PC-3 (cell line): ENCODE results near the gene PRKAR2B. TPM values are rescaled to one million over a fixed set of nuclear protein-coding genes. Genes with fewer than 3 reads are reported as not detected.

Experiments
- ATAC-seq: fragments of 200-7000 bp; cut with Tn5 transposase; 2 replicates; pipeline ENCODE4 v1.9.1; 2020; ENCODE audit warnings: mild to moderate bottlenecking, moderate library complexity
- BruUV-seq: library from RNA; stranded (reverse); fragments of 400-500 nt; replicated peaks from 2 replicates; lab custom pipeline; 2021; lab: Mats Ljungman, UMichigan
- CTCF ChIA-PET: fragments of 300-600 bp; sonication (Branson Sonifier 250); formaldehyde crosslinking; loops from one replicate; lab custom pipeline; 2022; ENCODE audit warnings: antibody characterized with exemption; lab: Charles Lee
- POLR2A ChIA-PET: fragments of 300-600 bp; sonication (Branson Sonifier 250); formaldehyde crosslinking; loops from one replicate; lab custom pipeline; 2022; ENCODE audit warnings: antibody characterized with exemption; ENCODE audit not compliant: unreplicated experiment; lab: Charles Lee
- DNase-seq: peaks from one replicate; pipeline ENCODE4 v3.0.0-alpha.2; 2015
- H2AFZ ChIP-seq: fragments of 300-600 bp; sonication (generic); 2 replicates; pipeline ENCODE4 v1.6.0; 2016; ENCODE audit warnings: antibody characterized with exemption, low read length
- H3F3A ChIP-seq: fragments of 300-600 bp; sonication (generic); one replicate; pipeline ENCODE4 v1.6.0; 2017; ENCODE audit warnings: antibody characterized with exemption, low read length, control low read depth, mild to moderate bottlenecking; ENCODE audit not compliant: unreplicated experiment
- H3K27ac ChIP-seq: fragments of 300-600 bp; sonication (generic); 2 replicates; pipeline ENCODE4 v1.5.1; 2016; ENCODE audit warnings: mild to moderate bottlenecking, low read length
- H3K27me3 ChIP-seq: fragments of 300-600 bp; sonication (generic); 2 replicates; pipeline ENCODE4 v1.6.1; 2016; ENCODE audit warnings: low read length, mixed read lengths
- H3K36me3 ChIP-seq: fragments of 300-600 bp; sonication (generic); 2 replicates; pipeline ENCODE4 v1.6.1; 2016; ENCODE audit warnings: low read depth, mixed run types, low read length, mixed read lengths
- H3K4me1 ChIP-seq: fragments of 300-600 bp; sonication (generic); 2 replicates; pipeline ENCODE4 v1.5.1; 2016; ENCODE audit warnings: low read length; ENCODE audit not compliant: insufficient read depth
- H3K4me2 ChIP-seq: fragments of 300-600 bp; sonication (generic); 2 replicates; pipeline ENCODE4 v1.6.0; 2016; ENCODE audit warnings: low read length
- H3K4me3 ChIP-seq: fragments of 300-600 bp; sonication (generic); 2 replicates; pipeline ENCODE4 v1.5.1; 2016; ENCODE audit warnings: mild to moderate bottlenecking, low read length, mixed read lengths
- H3K79me2 ChIP-seq: fragments of 300-600 bp; sonication (generic); 2 replicates; pipeline ENCODE4 v1.6.1; 2017; ENCODE audit warnings: low read length, mixed read lengths
- H3K9ac ChIP-seq: fragments of 300-600 bp; sonication (generic); 2 replicates; pipeline ENCODE4 v1.6.0; 2016; ENCODE audit warnings: mild to moderate bottlenecking, low read length
- H3K9me2 ChIP-seq: fragments of 300-600 bp; sonication (generic); replicated peaks from 2 replicates; pipeline ENCODE4 v1.6.1; 2016; ENCODE audit warnings: mixed run types, low read length, mixed read lengths
- H3K9me3 ChIP-seq: fragments of 300-600 bp; sonication (generic); 2 replicates; pipeline ENCODE4 v1.6.1; 2016; ENCODE audit warnings: low read length, mixed read lengths
- H4K20me1 ChIP-seq: fragments of 300-600 bp; sonication (generic); 2 replicates; pipeline ENCODE4 v1.6.1; 2016; ENCODE audit warnings: low read length, mixed read lengths
- CTCF ChIP-seq: fragments of 300-600 bp; sonication (generic); conservative IDR thresholded peaks from 2 replicates; pipeline ENCODE4 v1.5.1; 2017; ENCODE audit warnings: antibody characterized with exemption, low read depth, mild to moderate bottlenecking, low read length
- EZH2 ChIP-seq: fragments of 300-600 bp; sonication (generic); IDR thresholded peaks from one replicate; pipeline ENCODE4 v1.6.1; 2017; ENCODE audit warnings: antibody characterized with exemption, mild to moderate bottlenecking, low read length; ENCODE audit not compliant: unreplicated experiment
- EZH2phosphoT487 ChIP-seq: fragments of 300-600 bp; sonication (generic); IDR thresholded peaks from 2 replicates; pipeline ENCODE4 v1.6.1; 2018; ENCODE audit warnings: mild to moderate bottlenecking, antibody characterized with exemption, low read length, borderline replicate concordance
- intact Hi-C: fragments of 100-400 bp; cut with micrococcal nuclease; formaldehyde crosslinking; loops from 2 replicates; pipeline ENCODE4 v1.9.0; 2023
- total RNA-seq: library from RNA; depleted of rRNA; stranded (reverse); fragments of >200 nt; gene quantifications from 2 replicates; pipeline ENCODE4 v1.2.3, GENCODE V29; 2014

The PRKAR2B gene
- total RNA-seq, 1 experiment from 2014 or later, result 0.29 TPM

- Histone ChIP-seq H2AFZ (no peak overlapping the region), H3K36me3 (no peaks in the 10 kb centered on the region), H3K9ac (no peak overlapping the region), H4K20me1 (no peaks in the 10 kb centered on the region), H3F3A (no peaks in the 10 kb centered on the region), H3K79me2 (no peaks in the 10 kb centered on the region), H3K4me1 (0 out of 2 replicates have a peak, but pooled peaks cover 5% of the 10 kb centered on the region), H3K27ac (no peak overlapping the region), H3K4me3 (no peak overlapping the region), H3K4me2 (no peak overlapping the region), H3K9me3 (no peaks in the 10 kb centered on the region), H3K27me3 (no peaks in the 10 kb centered on the region), H3K9me2 (no peaks in the 10 kb centered on the region)
- CTCF ChIA-PET, result no interaction called here
- ATAC-seq, result peak; percentile 51; the same call in 1 of the 2 replicates
- no peak for TF ChIP-seq EZH2phosphoT487
- TF ChIP-seq CTCF, result no peak
- TF ChIP-seq EZH2, result no peak
- POLR2A ChIA-PET, result interaction anchor here (0.5 to 0.6 kb wide), 2 partner anchors 19 to 187 kb away, joined by 3 to 4 read pairs; no protein-coding TSS in a partner anchor
- intact Hi-C loops, result no loop called here
- peak; percentile 66 for DNase-seq
- no TSS peak for BruUV-seq
These were observed 58.9 kb downstream of the PRKAR2B start for GRCh38 chr7:107103369-107103768.

GRCh38 chr7:107104801-107105200 lies 60.3 kb downstream of the PRKAR2B start:
- Histone ChIP-seq H3K36me3 (no peaks in the 10 kb centered on the region), H3K4me2 (no peak overlapping the region), H3K79me2 (no peaks in the 10 kb centered on the region), H3K27ac (no peak overlapping the region), H3F3A (no peaks in the 10 kb centered on the region), H3K4me3 (no peak overlapping the region), H3K9me2 (no peaks in the 10 kb centered on the region), H4K20me1 (no peaks in the 10 kb centered on the region), H3K9ac (no peak overlapping the region), H3K4me1 (0 out of 2 replicates have a peak, but pooled peaks cover 5% of the 10 kb centered on the region), H3K9me3 (no peaks in the 10 kb centered on the region), H3K27me3 (no peaks in the 10 kb centered on the region), H2AFZ (no peak overlapping the region)
- no peak for ATAC-seq
- no peak for TF ChIP-seq EZH2phosphoT487
- no peak for TF ChIP-seq EZH2
- no peak for TF ChIP-seq CTCF
- ChIA-PET CTCF (no interaction called here), POLR2A (interaction anchor here (0.6 kb wide), 1 partner anchor 17 kb away, joined by 3 read pairs; no protein-coding TSS in a partner anchor)
- no peak for DNase-seq
- intact Hi-C loops, result no loop called here
- no TSS peak for BruUV-seq

GRCh38 chr7:107105591-107106245 lies 61.2 kb downstream of the PRKAR2B start:
- Histone ChIP-seq H3K4me3 (no peak overlapping the region), H3K4me2 (no peak overlapping the region), H3F3A (no peaks in the 10 kb centered on the region), H3K9me2 (no peaks in the 10 kb centered on the region), H3K27me3 (no peaks in the 10 kb centered on the region), H4K20me1 (no peaks in the 10 kb centered on the region), H3K9ac (no peak overlapping the region), H2AFZ (no peak overlapping the region), H3K79me2 (no peaks in the 10 kb centered on the region), H3K27ac (no peak overlapping the region), H3K36me3 (no peaks in the 10 kb centered on the region), H3K9me3 (no peaks in the 10 kb centered on the region), H3K4me1 (0 out of 2 replicates have a peak, but pooled peaks cover 5% of the 10 kb centered on the region)
- POLR2A ChIA-PET, result no interaction called here
- TF ChIP-seq EZH2phosphoT487 (no peak), EZH2 (no peak), CTCF (no peak)
- no peak for DNase-seq
- ATAC-seq, result no peak
- CTCF ChIA-PET, result no interaction called here
- intact Hi-C loops, result no loop called here
- no TSS peak for BruUV-seq
